Right hindlimb (tissue), 1 donor: ENCODE data around the gene TMC4.

Experiments
- DNase-seq: peaks from one replicate; pipeline ENCODE4 v3.0.0-alpha.2; 2018

Gene TMC4

GRCh38 chr19:54178581-54179261, 5.8 kb upstream of the TMC4 start:
- DNase-seq = no peak

- DNase-seq = peak; percentile 21
Observed at GRCh38 chr19:54173951-54174834, 1.2 kb upstream of the TMC4 start.

DNA sequence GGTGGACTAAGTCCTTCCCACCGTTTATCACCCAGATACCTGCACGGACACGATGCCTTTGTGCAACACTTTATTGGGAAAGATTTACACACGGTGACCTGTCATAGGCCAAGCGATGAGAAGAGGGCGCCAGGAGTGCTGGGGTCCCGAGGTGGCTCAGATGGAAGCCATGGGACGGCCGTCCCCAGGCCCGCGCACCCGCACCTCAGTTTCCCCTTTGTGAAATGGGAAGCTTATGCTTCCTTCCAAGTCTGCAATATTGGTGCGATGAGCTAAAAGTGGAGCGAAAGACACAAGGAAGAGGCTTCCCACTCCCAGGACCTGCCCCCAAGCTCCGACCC, 369 bp upstream of the TMC4 start:
- DNase-seq = no peak

GRCh38 chr19:54171736-54172431, 1.1 kb downstream of the TMC4 start:
- peak; percentile 15 for DNase-seq

DNA sequence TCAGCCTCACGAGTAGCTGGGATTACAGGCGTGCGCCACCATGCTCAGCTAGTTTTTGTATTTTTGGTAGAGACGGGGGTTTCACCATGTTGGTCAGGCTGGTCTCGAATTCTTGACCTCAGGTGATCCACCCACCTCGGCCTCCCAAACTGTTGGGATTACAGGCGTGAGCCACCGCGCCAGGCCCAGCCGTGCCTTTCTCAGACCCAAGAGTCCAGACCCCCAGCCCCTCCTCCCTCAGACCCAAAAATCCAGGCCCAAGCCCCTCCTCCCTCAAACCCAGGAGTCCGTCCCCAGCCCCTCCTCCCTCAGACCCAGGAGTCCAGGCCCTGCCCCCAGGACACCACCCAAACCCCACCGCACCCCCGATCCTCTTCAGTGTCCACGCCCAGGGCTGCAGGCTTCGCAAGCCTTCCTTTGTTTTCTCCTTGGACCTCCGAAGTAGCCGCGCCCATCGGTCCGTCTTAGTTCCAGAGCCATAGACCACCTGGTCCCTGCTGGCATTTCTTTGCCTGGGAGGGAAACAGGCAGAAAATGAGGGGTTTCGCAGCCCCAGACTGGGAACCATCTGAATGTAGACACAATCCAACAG, 3.7 kb downstream of the TMC4 start:
- peak; percentile 21 for DNase-seq

- DNase-seq = peak; percentile 93
Observed at GRCh38 chr19:54168174-54168917, 4.6 kb downstream of the TMC4 start.

DNA sequence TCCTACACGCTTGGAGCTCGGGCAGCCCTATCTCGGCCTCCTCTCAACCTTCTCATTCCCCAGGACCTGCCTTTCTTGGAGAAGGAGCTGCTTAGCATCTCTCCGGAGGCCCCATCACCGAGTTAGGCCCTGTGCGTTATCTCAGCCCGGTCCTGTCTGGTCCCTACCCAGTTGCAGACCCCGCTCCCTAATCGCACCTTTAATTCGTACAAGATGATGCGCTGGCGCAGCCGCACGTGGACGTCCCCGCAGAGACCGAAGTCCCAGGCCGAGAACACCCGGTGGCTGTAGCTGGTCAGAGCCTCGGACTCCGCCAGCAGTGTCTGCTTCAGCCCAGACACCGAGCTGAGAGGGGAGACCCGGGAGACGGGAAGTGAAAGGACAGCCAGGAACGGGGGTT, 7.7 kb downstream of the TMC4 start:
- DNase-seq = peak; percentile 17

DNA sequence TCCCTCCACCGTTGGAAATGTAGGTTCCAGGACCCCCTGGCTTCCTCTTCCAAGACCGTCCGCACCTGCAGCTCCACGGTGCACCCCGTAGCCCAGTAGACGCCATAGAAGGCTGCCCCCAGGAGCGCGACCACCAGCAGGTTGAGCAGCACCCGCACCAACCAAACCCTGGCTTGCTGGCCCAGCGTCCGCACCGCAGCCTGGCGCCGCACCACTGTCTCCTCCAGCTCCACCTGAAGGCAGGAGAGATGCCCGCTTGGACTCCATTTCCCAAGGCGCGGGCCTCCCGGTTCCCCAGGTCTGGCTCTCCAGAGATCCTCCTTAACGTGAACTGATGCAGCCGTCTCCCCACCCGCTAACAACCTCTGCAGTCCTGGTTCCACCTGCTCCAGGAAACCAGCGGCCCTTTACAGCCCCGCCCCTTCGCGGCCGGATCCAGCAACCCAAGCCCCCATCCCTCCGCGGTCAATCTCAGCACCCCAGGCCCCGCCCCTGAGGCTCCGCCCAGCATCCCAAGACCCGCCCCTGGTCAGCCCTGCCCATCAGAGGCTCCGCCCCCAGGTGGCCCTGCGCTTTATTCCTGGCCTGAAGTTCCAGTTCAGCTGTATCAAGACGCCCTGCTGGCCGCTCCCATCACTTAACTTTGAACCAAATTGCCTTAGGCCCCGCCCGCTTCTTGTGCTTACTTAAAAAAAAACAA, 8.4 kb downstream of the TMC4 start:
- no peak for DNase-seq

DNA sequence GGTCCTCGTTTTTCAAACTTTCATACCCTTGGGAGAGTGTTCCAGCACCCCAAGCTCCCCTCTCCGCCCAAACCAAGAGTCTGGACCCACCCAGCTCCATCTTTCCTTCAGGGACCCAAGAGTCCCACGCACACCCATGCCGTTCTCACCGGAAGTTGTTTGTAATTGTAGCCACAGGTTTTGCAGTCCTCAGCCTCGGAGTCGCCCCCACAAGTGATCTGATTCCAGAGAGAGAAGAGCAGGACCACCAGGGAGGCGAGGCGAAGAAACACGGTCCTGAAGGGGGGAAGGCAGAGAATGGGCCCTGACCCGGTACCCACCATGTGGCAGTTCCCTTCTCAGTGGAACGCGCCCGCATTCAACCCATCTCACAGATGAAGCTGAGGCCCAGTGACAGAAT, 10.1 kb downstream of the TMC4 start:
- no peak for DNase-seq

- peak; percentile 81 for DNase-seq
Observed at GRCh38 chr19:54162241-54162805, 10.6 kb downstream of the TMC4 start.

- DNase-seq = no peak
Observed at GRCh38 chr19:54160854-54161253, 12.1 kb downstream of the TMC4 start.

DNA sequence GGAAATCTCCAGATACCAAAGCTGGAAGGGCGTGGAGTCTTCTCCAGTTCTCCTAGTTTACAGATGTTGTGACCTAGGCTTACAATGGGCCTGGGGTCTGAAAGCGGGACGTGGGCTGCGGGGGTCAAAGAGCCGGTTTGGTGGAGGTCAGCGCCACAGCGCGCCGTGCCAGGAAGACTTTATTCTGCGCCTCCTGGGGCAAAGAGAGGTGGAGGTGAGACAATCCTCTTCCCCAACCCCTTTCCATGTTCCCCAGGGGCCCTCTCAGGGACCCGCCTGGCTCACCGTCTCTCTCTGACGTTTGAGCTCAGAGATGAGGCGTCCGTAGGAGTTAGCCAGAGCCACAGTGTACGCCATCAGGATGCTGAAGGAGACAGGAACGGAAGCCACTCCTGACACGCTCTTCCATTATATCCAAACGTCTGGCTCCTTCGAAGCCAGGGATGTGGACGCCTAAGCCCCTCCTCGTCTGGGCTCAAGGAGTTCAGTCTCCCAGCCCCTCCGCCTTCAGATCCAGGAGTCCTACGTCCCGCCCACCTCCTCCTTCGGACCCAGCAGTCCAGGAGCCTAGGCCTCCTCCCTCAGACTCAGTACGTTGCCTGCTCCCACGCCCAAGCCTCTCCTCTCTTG, 12.7 kb downstream of the TMC4 start:
- peak; percentile 49 for DNase-seq

- peak; percentile 100 for DNase-seq
Observed at GRCh38 chr19:54159352-54160181, 13.4 kb downstream of the TMC4 start, which contains the start of gene LENG1. LENG1 (minus strand) TSS chr19:54159721; CDS start chr19:54159695, 26 bp downstream.

GRCh38 chr19:54158812-54159351, 14.1 kb downstream of the TMC4 start:
- no peak for DNase-seq

GRCh38 chr19:54156953-54157352, 16.0 kb downstream of the TMC4 start:
- no peak for DNase-seq

- no peak for DNase-seq
Observed at GRCh38 chr19:54156490-54156889, 16.5 kb downstream of the TMC4 start.

DNA sequence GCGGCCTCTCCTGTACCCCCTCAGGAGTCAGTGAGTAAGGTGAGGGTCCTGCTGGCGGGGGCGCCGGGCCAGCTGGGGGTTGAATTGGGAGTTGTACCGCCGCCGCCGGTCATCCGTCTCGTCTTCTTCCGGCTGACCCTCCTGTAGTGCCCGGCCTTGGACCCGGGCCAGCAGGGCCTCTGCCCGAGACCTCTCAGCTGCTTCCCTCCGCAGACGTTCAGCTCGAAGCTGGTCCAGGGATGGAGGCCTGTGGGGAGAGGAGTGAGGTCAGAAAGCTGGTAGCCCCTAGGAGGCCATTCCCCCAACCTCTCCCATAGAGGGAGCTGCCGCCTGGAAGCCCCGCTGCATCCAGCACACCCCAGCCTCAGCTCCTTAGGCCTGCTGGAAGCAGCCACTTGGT, 17.3 kb downstream of the TMC4 start:
- DNase-seq = no peak

DNA sequence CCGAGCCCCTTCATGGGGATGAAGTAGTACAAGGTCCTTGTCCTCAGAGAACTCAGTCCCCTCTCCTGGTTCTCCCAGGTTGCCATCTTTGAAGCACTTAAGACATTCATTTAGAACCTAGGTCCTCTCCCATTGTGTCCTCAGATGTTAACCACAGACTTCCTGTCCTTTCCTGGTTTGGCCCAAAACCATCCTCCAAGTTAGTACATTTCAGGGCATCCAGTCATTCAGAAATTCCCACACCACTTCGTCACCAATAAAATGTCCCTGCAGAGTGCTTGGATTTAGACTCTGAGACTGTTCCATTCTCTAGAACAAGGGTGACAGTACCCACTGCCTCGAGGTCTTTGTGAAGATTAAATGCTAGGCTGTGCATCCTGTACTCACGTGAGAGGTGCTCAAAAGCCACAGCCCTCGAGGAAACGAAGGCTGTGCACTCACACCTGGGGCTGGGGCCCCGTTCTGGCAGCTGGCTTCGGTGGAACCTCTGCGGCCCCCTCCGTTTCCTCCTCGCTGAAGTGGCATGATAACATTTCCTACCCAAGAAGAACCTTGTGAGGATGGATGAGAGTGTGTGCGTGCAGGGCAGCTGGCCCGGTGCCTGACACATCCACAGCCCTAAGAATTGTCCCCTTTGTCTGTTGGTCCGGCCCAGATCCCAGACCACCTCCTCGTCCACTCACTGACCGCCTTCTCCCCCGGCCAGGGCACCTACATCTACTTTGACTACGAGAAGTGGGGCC, 18.2 kb downstream of the TMC4 start:
- no peak for DNase-seq

GRCh38 chr19:54153731-54154326, 19.1 kb downstream of the TMC4 start:
- no peak for DNase-seq
